Measurements from ENCODE around the gene TRPC4AP.
A peak's percentile ranks its signal among the peaks of the same experiment; 100 is the strongest.
"Not testable (repeated sequence)": the region's sequence is repeated elsewhere in the genome, so short reads cannot be mapped to it uniquely, and the experiment has no call there.

The TRPC4AP gene

GRCh38 chr20:35055445-35056276, 36.9 kb downstream of the TRPC4AP start:
- peak in 2 of 4 experiments; percentile 44 to 55 for DNase-seq

DNA sequence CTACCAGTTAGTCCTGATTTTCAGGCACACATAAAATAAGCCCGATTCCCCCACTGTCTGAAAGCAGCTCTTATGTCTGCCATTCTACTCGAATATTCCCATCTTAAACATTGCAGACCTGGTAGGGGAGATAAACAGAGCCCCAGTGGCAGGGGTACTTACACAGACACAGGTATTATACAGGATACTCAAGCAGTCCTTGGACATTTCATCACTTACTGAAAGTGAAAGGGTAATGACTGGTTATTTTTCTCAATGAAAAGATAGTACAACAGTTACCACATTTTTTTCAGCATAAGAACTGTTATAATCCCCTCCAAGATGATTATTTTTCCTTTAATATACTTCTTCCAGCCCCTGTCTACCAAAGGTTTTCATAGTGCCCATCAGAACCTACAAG, 37.8 kb downstream of the TRPC4AP start:
- no peak for DNase-seq

DNA sequence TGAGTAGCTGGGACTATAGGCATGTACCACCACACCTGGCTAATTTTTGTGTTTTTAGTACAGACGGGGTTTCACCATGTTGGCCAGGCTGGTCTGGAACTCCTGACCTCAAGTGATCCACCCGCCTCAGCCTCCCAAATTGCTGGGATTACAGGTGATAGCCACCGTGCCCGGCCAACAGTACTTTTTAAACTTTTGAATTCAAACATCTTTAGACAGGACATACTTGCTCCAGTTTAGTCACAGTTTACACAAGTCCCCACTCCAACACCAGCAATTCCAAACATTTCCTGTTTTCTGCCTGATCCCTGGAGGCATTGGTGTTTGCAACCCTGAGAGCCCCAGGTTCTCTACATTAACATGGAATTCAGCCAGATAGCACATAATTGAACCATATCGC, 40.0 kb downstream of the TRPC4AP start:
- DNase-seq = not testable (repeated sequence)

DNA sequence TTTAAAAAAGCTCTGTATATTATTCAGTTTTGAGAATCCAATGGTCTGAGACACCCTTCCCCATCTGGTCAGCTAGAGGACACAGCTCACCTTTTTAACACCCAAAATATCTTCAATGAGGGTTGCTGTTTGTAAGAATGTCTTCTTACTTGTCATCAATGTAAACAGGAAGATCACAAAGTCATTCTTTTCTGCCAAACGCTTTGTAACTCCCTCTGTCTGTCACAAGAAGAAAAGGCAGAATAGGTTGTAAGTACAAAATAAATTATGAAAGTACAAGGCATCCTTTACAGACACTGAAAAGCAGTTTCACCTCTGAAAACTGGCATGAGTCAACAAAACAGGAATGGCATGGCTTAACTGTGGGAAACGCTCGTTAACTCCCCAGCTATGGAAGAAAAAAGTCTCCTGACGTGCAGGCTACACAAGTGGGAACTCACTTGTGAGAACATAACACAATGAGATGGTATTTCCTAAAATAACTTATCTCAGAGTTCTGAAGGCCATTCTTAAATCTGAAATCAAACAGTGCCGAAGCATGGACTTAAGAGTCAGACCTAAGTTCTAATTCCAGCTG, 42.7 kb downstream of the TRPC4AP start:
- no peak for DNase-seq

GRCh38 chr20:35048739-35049138, 43.9 kb downstream of the TRPC4AP start:
- no peak for DNase-seq

- no peak for DNase-seq
Observed at GRCh38 chr20:35042268-35042667, 50.3 kb downstream of the TRPC4AP start.

DNA sequence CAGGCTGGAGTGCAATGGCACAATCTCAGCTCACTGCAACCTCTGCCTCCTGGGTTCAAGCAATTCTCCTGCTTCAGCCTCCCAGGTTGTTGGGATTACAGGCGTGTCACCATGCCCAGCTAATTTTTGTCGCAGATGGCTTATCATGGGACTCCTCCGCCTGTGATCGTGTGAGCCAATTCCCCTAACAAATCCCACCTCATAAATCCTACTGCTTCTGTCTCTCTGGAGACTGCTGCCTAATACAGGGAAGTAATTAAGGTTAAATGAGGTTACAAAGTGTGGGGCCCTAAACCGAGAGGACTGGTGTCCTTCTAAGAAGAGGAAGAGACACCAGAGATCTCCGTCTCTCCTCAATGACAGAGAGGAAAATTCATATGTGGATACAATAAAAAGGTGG, 52.0 kb downstream of the TRPC4AP start:
- no peak for DNase-seq

GRCh38 chr20:35039846-35040489, 52.6 kb downstream of the TRPC4AP start:
- no peak for DNase-seq

DNA sequence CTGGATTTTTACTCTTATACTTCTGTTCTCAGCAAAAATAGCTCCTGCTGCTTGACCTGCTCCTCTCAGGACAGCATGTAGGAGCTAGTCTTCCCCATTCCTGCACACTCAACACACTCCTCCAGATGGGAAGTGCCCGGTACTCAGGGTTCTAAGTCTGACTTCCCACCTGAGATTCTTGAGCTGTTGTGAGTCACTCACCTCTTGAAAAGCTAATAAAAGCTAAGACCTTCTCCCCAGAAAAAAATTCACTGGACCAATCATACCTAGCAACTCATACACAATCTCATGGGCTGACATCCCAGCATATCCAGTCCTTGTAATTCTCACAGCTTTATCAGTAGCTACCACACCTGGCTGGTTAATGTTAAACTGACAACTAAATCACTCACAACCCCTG, 53.5 kb downstream of the TRPC4AP start:
- no peak for DNase-seq

DNA sequence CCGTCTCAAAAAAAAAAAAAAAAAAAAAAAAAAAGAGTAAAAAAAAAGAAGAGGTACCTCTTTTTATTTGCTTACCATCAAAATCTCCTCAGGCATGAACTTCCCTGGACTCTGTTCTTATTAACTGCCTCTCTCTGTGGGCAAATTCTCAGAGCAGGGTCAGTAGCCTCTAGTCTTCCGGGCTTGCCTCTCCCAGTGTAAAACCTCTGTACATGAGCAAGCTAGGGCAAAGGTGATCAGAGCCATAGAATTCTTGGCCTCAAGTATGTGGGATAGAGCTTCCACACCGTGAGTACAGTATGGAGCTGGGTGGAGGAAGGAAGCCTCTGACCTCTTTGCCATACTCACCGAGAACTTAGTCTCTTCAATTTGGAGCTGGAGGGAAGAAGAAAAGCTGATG, 58.5 kb downstream of the TRPC4AP start:
- no peak for DNase-seq

- DNase-seq = no peak
Observed at GRCh38 chr20:35030136-35030535, 62.5 kb downstream of the TRPC4AP start.

DNA sequence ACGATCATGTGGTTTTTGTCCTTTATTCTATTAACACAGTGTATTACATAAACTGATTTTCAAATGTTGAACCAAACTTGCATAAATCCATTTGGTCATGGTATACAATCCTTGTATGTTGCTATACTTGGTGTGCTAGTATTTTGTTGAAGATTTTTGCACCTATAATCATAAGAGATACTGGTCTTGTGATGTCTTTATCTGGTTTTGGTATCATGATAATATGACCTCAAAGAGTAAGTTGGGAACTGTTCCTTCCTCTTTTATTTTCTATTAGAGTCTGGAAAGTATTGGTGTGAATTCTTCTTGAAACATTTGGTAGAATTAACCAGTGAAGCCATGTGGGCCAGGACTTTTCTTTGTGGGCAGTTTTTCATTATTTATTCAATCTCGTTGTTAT, 65.3 kb downstream of the TRPC4AP start:
- DNase-seq = no peak

- DNase-seq = no peak
Observed at GRCh38 chr20:35025116-35025515, 67.5 kb downstream of the TRPC4AP start.

DNA sequence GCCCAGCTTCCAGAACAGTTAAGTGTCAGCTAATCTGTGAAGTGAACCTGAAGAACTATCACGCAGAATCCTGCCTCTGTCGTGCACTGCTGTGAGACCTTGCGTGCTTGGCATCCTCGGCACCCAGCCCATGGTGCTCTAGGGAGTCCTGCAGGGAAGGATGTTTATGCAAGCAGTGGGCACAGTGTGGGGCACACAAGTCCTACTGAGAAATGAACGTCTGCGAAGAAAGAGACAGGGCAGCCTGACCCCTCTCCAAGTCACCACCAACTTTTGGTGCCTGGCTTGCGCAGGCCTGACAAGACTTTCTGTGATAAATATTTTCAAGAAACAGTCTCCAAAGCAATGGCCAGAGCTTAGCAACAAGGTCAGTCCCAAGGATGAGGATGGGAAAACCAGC, 69.0 kb downstream of the TRPC4AP start:
- DNase-seq = no peak

- DNase-seq = no peak
Observed at GRCh38 chr20:35021831-35022230, 70.8 kb downstream of the TRPC4AP start.

- DNase-seq = no peak
Observed at GRCh38 chr20:35021063-35021462, 71.5 kb downstream of the TRPC4AP start.

DNA sequence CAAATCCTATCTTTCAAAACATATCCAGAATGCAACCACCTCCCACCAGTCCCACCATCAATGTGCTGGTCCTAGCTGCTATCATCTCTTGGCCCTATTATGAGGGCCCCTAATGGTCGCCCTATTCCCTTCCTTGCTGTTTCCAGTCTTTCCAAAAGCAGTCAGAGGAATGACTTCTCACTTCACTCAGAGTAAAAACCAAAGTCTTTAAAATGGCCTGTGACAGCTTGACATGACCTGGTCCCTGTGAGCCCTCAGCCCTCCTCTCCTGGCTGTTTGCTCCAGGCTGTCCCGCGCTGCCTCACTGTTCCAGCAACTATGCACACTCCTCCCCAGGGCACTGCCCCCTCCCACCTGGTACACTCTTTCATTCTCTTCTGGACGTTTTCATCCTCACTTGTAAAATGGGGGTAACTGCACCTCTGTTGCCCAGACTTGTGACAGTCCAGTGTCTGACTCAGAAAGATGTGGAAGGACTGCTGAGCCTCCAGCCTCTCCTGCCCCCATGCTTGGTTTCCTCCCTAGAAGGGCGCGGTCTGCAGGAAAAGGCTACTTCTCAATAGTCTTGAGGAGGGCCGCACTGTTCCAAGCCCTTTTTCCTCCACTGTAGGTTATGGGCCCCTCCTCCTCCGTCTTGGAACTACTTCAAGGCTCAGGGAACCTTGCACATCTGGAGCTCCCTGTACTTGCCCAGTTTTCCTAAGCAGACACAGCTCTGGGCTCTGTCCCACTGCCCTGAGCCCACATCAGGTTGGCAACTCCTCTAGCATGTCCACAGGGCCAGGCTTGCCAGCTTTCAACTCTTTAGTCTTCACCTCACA, 72.3 kb downstream of the TRPC4AP start:
- no peak for DNase-seq

DNA sequence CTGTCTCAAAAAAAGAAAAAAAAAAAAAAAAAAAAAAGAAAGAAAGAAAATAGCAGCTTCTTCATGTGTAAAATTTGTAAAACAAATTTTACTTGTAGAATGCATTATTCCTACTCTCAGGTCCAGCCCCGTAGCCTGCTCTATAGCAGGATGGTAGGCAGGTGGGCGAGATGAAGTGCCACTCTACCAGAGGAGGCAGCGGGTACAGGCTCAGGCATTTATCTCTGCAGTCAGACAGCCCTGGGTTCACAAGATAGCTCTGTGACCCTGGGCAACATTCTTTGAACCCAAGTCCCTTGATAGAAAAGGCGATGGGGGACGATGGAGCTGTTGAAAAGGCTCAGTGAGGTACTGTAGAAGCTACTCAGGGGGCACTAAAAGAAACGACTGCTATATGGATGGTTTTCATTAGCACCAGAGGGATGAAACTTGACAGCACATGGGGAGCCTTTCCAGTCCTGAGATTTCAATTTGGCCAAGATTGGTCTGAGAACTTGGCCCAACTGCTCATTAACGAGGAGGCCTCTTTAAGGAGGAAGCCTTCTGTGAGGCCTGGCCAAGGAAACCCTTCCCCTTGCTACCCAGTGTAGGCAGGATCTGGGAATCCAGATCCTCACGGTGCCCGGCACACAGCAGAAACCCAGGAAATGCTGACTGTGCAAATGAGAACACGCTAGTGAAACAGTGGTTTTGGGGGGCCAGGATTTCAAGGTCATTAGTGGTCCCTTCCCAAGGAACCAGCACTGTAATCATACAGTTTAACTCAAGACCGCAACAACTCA, 73.8 kb downstream of the TRPC4AP start:
- no peak for DNase-seq

GRCh38 chr20:35017099-35017835, 75.3 kb downstream of the TRPC4AP start:
- no peak for DNase-seq

GRCh38 chr20:35015863-35016193, 76.8 kb downstream of the TRPC4AP start:
- no peak for DNase-seq

- DNase-seq = no peak
Observed at GRCh38 chr20:35014537-35014936, 78.1 kb downstream of the TRPC4AP start.

All from suppressor macrophage (primary cell).